Stimulated activated CD8-positive, alpha-beta memory T cell treated with anti-CD3 and anti-CD28 coated beads, Interleukin-7, amount 100 ng/mL, for 24 hours (primary cell): Measurements from ENCODE around the gene DPY19L3.
"Not testable (repeated sequence)": the region's sequence is repeated elsewhere in the genome, so short reads cannot be mapped to it uniquely, and the experiment has no call there.

ENCODE experiments used
- DNase-seq: peaks from one replicate; pipeline ENCODE4 v3.0.0-alpha.2; 2020; ENCODE audit warnings: low read depth

Gene DPY19L3

GRCh38 chr19:32448026-32448425 is 42.5 kb downstream of the DPY19L3 start:
- no peak for DNase-seq

- no peak for DNase-seq
These were observed 44.6 kb downstream of the DPY19L3 start for GRCh38 chr19:32450217-32450616.

- DNase-seq = no peak
These were observed 48.2 kb downstream of the DPY19L3 start for GRCh38 chr19:32453736-32454135.

- no peak for DNase-seq
These were observed 50.8 kb downstream of the DPY19L3 start for GRCh38 chr19:32456406-32456805.

- no peak for DNase-seq
These were observed 52.1 kb downstream of the DPY19L3 start for GRCh38 chr19:32457571-32458158.

- DNase-seq = no peak
These were observed 53.0 kb downstream of the DPY19L3 start for GRCh38 chr19:32458500-32459123.

GRCh38 chr19:32459204-32459865 is 53.8 kb downstream of the DPY19L3 start:
- no peak for DNase-seq

GRCh38 chr19:32460476-32460875 is 54.9 kb downstream of the DPY19L3 start:
- no peak for DNase-seq

- no peak for DNase-seq
These were observed 58.7 kb downstream of the DPY19L3 start for GRCh38 chr19:32464279-32464678.

- DNase-seq = no peak
These were observed 59.6 kb downstream of the DPY19L3 start for GRCh38 chr19:32465176-32465575.

GRCh38 chr19:32469795-32470194 is 64.2 kb downstream of the DPY19L3 start:
- no peak for DNase-seq

GRCh38 chr19:32471095-32471494 is 65.5 kb downstream of the DPY19L3 start:
- DNase-seq = no peak

GRCh38 chr19:32471811-32472210 is 66.2 kb downstream of the DPY19L3 start:
- DNase-seq = no peak

GRCh38 chr19:32475141-32476031 is 69.8 kb downstream of the DPY19L3 start:
- no peak for DNase-seq

- DNase-seq = no peak
These were observed 70.4 kb downstream of the DPY19L3 start for GRCh38 chr19:32476032-32476350.

GRCh38 chr19:32480321-32480720 is 74.8 kb downstream of the DPY19L3 start:
- DNase-seq = no peak

GRCh38 chr19:32483574-32483973 is 78.0 kb downstream of the DPY19L3 start:
- no peak for DNase-seq

- no peak for DNase-seq
These were observed 84.4 kb downstream of the DPY19L3 start for GRCh38 chr19:32489971-32490370.

- no peak for DNase-seq
These were observed 91.8 kb downstream of the DPY19L3 start for GRCh38 chr19:32497391-32497790.

- DNase-seq = no peak
These were observed 93.2 kb downstream of the DPY19L3 start for GRCh38 chr19:32498648-32499200.

GRCh38 chr19:32512498-32512897 is 106.9 kb downstream of the DPY19L3 start:
- DNase-seq = not testable (repeated sequence)

- no peak for DNase-seq
These were observed 113.5 kb downstream of the DPY19L3 start for GRCh38 chr19:32519023-32519422.
